ENCODE results near the gene EFCAB12.

DNA sequence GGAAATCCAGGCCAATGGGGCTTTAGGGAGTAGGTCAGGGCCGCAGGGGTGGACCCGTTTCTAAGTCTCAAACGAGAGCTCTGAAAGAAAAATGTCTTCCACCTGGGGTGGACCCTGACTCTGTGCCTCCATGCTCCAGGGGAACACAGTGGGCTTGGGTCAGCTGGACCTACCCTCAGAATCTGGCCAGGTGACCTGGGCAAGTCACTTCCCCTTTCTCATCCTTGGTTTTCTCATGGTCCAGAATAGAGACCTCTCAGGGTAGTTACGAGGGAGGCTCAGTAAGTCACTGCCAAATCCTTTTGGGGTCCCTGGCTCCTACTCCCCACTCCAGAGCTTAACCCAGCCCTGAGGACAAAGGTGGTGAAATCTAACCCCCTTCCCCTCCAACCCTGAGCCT, 25.8 kb downstream of the EFCAB12 start:
- TF ChIP-seq, protein P1, sequence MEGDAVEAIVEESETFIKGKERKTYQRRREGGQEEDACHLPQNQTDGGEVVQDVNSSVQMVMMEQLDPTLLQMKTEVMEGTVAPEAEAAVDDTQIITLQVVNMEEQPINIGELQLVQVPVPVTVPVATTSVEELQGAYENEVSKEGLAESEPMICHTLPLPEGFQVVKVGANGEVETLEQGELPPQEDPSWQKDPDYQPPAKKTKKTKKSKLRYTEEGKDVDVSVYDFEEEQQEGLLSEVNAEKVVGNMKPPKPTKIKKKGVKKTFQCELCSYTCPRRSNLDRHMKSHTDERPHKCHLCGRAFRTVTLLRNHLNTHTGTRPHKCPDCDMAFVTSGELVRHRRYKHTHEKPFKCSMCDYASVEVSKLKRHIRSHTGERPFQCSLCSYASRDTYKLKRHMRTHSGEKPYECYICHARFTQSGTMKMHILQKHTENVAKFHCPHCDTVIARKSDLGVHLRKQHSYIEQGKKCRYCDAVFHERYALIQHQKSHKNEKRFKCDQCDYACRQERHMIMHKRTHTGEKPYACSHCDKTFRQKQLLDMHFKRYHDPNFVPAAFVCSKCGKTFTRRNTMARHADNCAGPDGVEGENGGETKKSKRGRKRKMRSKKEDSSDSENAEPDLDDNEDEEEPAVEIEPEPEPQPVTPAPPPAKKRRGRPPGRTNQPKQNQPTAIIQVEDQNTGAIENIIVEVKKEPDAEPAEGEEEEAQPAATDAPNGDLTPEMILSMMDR (IDR thresholded peaks at IDR 0.05 in 4 of 5, conservative IDR thresholded peaks at IDR 0.05 in 1 of 5): no peak
- no peak for TF ChIP-seq POLR2A (IDR thresholded peaks at IDR 0.05)

Measured in gastrocnemius medialis (tissue), 4 donors.